ENCODE measurements around the gene ZNF792.

Gene ZNF792

DNA sequence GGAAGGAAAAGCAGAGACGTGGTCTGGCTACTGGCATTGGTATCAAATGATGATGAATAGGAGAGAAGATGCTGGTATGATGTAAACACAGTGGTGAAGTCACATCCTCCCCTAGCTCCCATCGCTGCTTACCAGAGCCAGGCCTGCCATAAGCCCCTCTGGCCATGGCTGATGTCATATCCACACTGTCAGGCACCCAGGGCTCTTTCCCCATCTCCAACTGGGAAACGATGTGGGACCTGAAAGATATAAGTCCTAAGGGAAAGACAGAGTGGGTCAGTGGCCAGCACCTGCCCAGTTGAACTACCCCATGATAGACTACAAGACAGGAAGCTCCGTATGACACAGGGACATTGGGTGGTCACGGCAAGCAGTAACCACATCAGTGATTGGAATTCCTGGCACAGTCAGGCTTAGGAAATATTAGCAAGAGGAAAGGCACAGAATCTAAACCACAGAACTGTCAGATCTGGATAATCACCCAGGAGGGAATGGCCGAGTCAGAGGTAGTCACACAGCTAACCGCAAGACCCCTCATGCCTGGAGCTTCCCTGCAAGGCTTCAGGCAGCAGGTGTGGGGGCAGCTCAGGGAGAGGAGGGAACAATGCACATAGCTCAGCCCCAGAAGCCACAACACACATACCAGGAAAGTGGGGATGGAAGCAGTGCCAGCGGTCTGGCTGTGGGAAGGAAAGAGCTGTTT is 3.8 kb downstream of the ZNF792 start:
- Histone ChIP-seq H3K9me3 (ENCODE audit: low read length) (peaks cover 42% of the 10 kb centered on the region), H4K20me1 (ENCODE audit: insufficient read depth, low read length) (no peaks in the 10 kb centered on the region), H3F3A (ENCODE audit: insufficient read depth, low read length) (no peaks in the 10 kb centered on the region), H3K4me1 (ENCODE audit: insufficient read depth, low read length, severe bottlenecking) (peaks cover 17% of the 10 kb centered on the region), H3K36me3 (ENCODE audit: insufficient read depth, low read length) (peaks cover 53% of the 10 kb centered on the region), H2AFZ (ENCODE audit: low read length) (no peak overlapping the region), H3K9me2 (ENCODE audit: low read depth, low read length) (no peaks in the 10 kb centered on the region), H3K27me3 (ENCODE audit: insufficient read depth, low read length) (no peaks in the 10 kb centered on the region), H3K4me2 (ENCODE audit: low read length) (no peak overlapping the region), H3K4me3 (ENCODE audit: low read depth, low read length, poor library complexity, severe bottlenecking) (no peak overlapping the region), H3K9ac (ENCODE audit: low read length) (no peak overlapping the region), H3K27ac (ENCODE audit: low read depth, low read length, poor library complexity, severe bottlenecking) (no peak overlapping the region), H3K79me2 (ENCODE audit: insufficient read depth, low read length) (no peaks in the 10 kb centered on the region)
- TF ChIP-seq CTCF (IDR thresholded peaks at IDR 0.05; ENCODE audit: low read length) (no peak), EZH2 (IDR thresholded peaks at IDR 0.05; ENCODE audit: borderline replicate concordance, low read length) (no peak)

GRCh38 chr19:34959021-34959420 is 5.0 kb downstream of the ZNF792 start:
- Histone ChIP-seq H3K27me3 (ENCODE audit: insufficient read depth, low read length) (no peaks in the 10 kb centered on the region), H3K9me3 (ENCODE audit: low read length) (peaks cover 46% of the 10 kb centered on the region), H3K4me3 (ENCODE audit: low read depth, low read length, poor library complexity, severe bottlenecking) (no peak overlapping the region), H3F3A (ENCODE audit: insufficient read depth, low read length) (no peaks in the 10 kb centered on the region), H4K20me1 (ENCODE audit: insufficient read depth, low read length) (no peaks in the 10 kb centered on the region), H2AFZ (ENCODE audit: low read length) (no peak overlapping the region), H3K9me2 (ENCODE audit: low read depth, low read length) (no peaks in the 10 kb centered on the region), H3K9ac (ENCODE audit: low read length) (no peak overlapping the region), H3K79me2 (ENCODE audit: insufficient read depth, low read length) (no peaks in the 10 kb centered on the region), H3K27ac (ENCODE audit: low read depth, low read length, poor library complexity, severe bottlenecking) (no peak overlapping the region), H3K36me3 (ENCODE audit: insufficient read depth, low read length) (peaks cover 53% of the 10 kb centered on the region), H3K4me1 (ENCODE audit: insufficient read depth, low read length, severe bottlenecking) (peaks cover 17% of the 10 kb centered on the region), H3K4me2 (ENCODE audit: low read length) (no peak overlapping the region)
- TF ChIP-seq EZH2 (IDR thresholded peaks at IDR 0.05; ENCODE audit: borderline replicate concordance, low read length) (no peak), CTCF (IDR thresholded peaks at IDR 0.05; ENCODE audit: low read length) (no peak)

GRCh38 chr19:34957830-34958751 is 5.9 kb downstream of the ZNF792 start:
- Histone ChIP-seq H3K9ac (ENCODE audit: low read length) (no peak overlapping the region), H3K27ac (ENCODE audit: low read depth, low read length, poor library complexity, severe bottlenecking) (no peak overlapping the region), H3K27me3 (ENCODE audit: insufficient read depth, low read length) (no peaks in the 10 kb centered on the region), H3K36me3 (ENCODE audit: insufficient read depth, low read length) (peaks cover 53% of the 10 kb centered on the region), H3K9me3 (ENCODE audit: low read length) (peaks cover 54% of the 10 kb centered on the region), H3K4me3 (ENCODE audit: low read depth, low read length, poor library complexity, severe bottlenecking) (no peak overlapping the region), H3K4me1 (ENCODE audit: insufficient read depth, low read length, severe bottlenecking) (peaks cover 14% of the 10 kb centered on the region), H3F3A (ENCODE audit: insufficient read depth, low read length) (no peaks in the 10 kb centered on the region), H3K4me2 (ENCODE audit: low read length) (no peak overlapping the region), H3K9me2 (ENCODE audit: low read depth, low read length) (no peaks in the 10 kb centered on the region), H3K79me2 (ENCODE audit: insufficient read depth, low read length) (no peaks in the 10 kb centered on the region), H4K20me1 (ENCODE audit: insufficient read depth, low read length) (no peaks in the 10 kb centered on the region), H2AFZ (ENCODE audit: low read length) (no peak overlapping the region)
- TF ChIP-seq CTCF (IDR thresholded peaks at IDR 0.05; ENCODE audit: low read length) (no peak), EZH2 (IDR thresholded peaks at IDR 0.05; ENCODE audit: borderline replicate concordance, low read length) (no peak)
